ENCODE data around the gene IKBKE.

Gene IKBKE

GRCh38 chr1:206541236-206541833 is 71.1 kb downstream of the IKBKE start:
- DNase-seq (ENCODE audit: low spot score) = no peak

DNA sequence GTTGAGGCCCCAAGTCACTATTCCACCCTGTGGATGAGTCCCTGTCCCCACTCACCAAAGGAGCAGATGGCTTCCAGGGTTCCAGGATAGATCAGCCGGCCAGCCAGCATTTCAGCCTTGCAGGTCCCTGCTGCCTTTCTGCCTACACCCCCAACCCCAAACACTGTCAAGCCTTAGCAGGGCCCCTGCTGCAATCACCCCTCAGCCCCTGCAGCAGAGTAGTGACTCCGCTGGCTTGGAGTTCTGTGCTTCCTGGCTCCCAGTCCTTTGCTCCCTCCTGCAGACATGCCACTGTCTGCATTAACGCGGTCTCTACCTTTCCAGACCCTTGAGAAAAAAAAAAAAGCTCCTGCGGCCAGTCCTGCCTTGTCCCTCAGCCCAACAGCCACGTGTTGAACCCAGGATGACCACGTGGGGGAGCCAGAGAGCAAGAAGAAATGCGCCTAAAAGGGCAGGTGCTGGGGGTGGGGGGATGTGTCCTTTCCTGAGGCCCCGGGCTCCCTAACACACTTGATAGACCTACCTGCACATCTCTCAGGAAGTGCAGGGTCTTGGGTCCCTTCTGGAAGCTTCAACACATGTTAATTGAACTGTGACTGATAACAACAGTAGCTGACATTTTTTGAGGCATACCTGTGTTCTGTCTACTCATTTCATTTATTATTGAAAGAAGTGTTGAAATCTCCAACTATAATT is 74.4 kb downstream of the IKBKE start:
- DNase-seq (ENCODE audit: low spot score) = no peak

DNA sequence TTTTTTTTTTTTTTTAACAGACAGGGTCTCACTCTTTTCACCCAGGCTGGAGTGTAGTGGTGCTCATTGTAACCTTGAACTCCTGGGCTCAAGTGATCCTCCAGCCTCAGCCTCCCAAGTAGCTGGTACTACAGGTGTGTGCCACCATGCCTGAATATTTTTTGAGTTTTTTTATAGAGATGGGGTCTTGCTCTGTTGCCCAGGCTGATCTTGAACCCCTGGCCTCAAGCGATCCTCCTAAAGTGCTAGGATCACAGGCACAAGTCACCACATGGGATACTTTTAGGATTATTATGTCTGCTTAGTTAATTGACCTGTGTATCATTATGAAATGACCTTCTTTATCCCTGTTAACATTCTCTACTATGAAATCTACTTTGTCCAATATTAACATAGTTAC is 75.1 kb downstream of the IKBKE start:
- no peak for DNase-seq (ENCODE audit: low spot score)
